Inflammatory macrophage treated with lipopolysaccharide for 1 hour (primary cell): ENCODE data around the gene YAE1.
"Not testable (repeated sequence)": the region's sequence is repeated elsewhere in the genome, so short reads cannot be mapped to it uniquely, and the experiment has no call there.

Experiments
- DNase-seq, 2 donors: peaks; one replicate each; pipeline ENCODE4 v3.0.0-alpha.2; 2020 to 2022

Gene YAE1, protein sequence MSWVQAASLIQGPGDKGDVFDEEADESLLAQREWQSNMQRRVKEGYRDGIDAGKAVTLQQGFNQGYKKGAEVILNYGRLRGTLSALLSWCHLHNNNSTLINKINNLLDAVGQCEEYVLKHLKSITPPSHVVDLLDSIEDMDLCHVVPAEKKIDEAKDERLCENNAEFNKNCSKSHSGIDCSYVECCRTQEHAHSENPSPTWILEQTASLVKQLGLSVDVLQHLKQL

GRCh38 chr7:39566023-39566921 lies at the start of gene YAE1:
Gene YAE1, plus strand, starts transcription at chr7:39566404. Its CDS starts 15 bp downstream, at chr7:39566419.
- peak; percentile 60 to 66 for DNase-seq

GRCh38 chr7:39516498-39516897 lies 49.7 kb upstream of the YAE1 start:
- no peak for DNase-seq

- DNase-seq = no peak
Measured at GRCh38 chr7:39517240-39517639, 49.0 kb upstream of the YAE1 start.

GRCh38 chr7:39525926-39526325 lies 40.3 kb upstream of the YAE1 start:
- no peak for DNase-seq

DNA sequence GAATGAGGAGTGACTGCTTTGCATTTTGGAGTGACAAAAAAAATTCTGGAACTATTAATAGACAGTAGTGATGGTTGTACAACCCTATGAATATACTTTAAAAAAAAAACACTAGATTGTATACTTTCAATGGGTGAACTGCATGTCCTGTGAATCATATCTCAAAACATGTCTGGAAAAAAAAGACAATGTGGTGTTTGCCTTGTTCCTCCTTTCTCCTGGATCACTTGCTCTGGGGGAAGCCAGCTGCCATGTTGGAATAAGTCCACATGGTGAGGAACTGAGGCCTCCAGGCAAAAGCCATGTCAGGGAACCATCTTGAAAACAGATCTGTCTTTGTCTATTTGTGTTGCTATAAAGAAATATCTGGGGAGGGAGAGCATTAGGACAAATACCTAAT lies 39.5 kb upstream of the YAE1 start:
- DNase-seq = no peak

DNA sequence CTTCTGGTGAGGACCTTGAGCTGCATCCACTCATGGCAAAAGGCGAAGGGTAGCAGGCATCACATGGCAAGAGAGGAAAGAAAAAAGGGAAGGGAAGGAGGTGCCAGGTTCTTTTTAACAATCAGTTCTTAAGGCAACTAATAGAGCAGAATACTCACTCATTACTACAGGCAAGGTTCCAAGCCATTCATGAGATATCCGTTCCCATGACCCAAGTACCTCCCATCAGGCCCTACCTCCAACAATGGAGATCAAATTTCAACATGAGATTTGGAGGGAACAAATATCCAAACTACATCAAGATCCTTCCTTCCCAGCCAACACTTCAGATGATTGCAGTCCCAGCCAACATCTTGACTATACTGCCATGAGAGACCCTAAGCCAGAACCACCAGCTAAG lies 38.9 kb upstream of the YAE1 start:
- DNase-seq = no peak

GRCh38 chr7:39527951-39528350 lies 38.3 kb upstream of the YAE1 start:
- no peak for DNase-seq

GRCh38 chr7:39528849-39529248 lies 37.4 kb upstream of the YAE1 start:
- no peak for DNase-seq

- DNase-seq = no peak
Measured at GRCh38 chr7:39529582-39529981, 36.6 kb upstream of the YAE1 start.

DNA sequence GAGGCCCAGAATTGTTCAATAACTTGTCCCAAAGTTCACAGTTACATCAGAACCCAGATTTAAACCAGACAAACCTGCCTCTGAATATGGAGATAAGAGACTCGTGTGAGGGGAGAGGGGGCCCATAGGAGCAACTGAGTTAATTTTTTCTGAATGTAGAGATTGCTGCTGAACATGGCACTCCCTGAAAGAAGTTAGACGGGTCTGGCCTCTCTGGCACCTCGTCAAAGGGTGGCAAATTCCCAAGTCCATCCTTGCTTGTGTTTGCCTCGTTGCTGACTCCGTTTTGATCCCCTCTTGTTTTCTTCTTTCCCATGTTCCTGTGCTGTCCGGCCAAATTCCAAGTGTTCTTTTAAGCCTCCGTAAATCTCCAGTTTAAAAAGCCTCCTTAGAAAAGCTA lies 35.2 kb upstream of the YAE1 start:
- no peak for DNase-seq

DNA sequence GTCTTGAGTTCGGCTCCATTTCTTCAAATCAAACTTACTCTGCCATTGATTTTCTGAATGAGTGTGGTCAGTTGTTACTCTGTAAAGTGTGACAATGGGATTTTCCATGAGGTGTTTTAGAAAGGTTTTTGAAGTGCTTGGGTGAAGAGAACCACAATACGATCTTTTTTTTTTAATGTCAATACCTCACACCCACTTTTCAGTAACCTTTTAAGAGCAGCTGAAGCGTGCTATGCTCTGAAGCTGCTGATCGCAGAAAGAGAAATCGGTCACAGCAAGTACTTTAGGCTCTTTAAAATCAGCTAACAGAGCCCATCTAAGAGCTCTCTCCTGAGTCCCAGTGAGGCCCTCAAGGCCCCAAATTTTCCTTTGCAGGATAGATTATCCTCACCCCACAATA lies 34.4 kb upstream of the YAE1 start:
- DNase-seq = no peak

DNA sequence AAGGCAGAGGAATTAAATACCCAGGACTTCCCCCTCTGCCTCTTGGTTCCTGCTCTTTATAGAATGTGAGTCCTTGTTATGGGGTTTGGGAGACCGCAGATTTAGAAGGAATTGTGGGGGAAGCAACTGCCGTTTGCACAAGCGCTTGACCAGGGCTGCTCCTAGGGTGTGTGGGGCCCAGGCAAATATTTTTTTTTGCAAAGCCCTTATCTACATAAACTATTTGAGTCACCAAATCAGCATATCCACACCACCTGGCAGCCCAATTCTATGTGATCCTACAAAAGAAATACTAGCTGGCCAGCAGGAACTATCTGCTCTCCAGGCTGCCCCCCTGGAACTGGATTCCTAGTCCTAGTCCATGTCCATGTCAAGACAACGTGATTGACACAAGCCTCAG lies 33.4 kb upstream of the YAE1 start:
- no peak for DNase-seq

DNA sequence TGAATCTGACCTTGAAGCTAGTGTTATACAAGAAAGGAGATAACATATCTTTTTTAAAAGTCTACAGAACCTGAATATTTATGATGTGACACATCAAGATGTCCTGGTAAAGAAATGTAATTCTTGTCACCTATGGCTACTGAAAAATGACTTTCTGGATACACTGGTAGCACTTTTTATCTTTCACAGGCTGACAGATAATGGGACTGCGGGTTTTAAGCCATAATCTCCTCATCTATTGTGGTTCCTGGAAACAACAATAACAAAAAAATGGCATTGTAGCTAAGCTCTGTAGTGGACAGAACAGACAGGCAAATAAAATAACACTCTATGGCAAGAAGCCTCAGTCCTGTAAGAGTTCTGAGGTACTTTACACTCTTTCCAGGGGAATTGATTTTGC lies 31.6 kb upstream of the YAE1 start:
- no peak for DNase-seq

DNA sequence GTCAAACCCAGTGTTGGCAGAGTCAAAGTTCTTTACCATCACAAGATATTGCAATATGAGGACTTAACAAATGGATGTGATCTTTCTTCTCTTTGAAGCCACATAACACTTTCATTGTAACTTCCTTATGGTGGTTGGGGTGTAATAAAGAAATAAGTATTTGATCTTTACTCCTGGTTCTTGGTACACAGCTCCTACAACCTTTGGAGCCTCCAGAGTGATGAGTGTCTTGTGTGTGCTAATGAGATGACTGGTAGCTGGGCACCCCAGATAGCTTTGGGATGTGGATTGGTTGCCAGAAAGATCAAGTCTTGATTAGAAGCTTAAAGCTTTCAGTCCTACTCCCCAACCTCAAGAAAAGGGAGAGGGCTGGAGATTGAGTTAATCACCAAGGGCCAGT lies 31.1 kb upstream of the YAE1 start:
- DNase-seq = no peak

DNA sequence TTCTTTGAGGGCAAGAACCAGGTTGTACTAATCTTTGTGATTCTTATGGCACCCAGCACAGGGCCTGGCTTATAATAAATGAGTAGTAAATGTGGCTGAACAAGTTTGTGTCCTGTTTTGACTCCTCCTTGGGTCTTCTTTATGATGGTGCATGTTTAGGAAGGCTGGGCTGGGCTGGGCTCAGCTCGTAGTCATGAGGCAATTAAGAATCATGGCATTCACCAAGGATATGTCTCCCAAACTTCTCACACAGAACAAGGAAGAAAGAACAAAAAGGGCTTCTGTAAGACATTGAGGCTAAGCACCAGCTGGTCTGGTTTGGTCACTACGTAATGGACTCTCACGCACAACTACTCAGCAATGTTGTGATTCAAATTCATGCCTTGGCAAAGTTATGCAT lies 30.5 kb upstream of the YAE1 start:
- no peak for DNase-seq

DNA sequence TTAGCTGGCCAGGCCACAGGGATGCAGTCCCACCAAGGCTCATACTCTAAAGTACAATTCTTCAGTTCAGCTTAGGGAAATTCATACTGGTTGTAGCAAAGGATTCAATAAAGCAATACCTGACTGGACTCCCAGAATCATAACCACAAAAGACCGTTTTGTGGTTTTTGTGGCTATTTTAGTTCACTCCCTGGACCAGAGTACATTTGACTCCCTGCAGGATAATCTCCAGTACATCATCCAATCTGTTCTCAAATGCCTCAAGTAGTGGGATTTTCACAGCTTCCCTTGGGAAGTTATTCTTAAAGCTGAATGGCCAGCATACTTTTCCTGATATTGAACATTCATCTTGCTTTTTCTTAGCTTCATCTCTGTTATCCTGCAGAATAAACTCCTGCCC lies 29.3 kb upstream of the YAE1 start:
- DNase-seq = no peak

GRCh38 chr7:39539816-39540215 lies 26.4 kb upstream of the YAE1 start:
- no peak for DNase-seq

DNA sequence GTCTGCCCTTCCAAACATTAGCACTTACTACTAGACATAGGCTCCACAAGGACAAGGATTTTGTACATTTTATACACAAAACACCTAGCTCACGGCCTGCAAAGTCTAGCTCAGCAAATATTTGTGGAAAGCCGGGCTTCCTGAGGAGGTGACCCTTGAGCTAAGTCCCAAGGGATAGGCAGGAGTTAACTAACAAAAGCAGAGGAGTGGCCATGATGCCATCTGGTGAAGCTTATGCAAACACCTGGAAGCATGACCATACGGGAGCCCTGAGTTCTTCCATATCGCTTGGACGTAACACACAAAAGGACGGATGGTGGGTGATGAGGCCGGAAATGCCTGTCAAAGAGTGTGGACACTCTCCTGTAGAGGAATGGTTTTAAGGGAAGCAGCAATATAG lies 25.9 kb upstream of the YAE1 start:
- DNase-seq = no peak

- no peak for DNase-seq
Measured at GRCh38 chr7:39541511-39541910, 24.7 kb upstream of the YAE1 start.

DNA sequence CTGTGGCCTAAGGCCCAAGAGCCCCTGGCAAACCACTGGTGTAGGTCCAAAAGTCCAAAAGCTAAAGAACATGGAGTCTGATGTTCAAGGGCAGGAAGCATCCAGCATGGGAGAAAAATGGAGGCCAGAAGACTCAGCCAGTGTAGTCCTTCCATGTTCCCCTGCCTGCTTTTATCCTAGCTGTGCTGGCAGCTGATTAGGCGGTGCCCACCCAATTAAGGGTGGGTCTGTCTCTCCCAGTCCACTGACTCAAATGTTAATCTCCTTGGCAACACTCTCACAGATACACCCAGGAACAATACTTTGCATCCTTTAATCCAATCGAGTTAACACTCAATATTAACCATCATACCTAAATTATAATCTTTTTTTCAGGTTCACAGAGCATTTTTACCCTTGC lies 21.4 kb upstream of the YAE1 start:
- not testable (repeated sequence) for DNase-seq

DNA sequence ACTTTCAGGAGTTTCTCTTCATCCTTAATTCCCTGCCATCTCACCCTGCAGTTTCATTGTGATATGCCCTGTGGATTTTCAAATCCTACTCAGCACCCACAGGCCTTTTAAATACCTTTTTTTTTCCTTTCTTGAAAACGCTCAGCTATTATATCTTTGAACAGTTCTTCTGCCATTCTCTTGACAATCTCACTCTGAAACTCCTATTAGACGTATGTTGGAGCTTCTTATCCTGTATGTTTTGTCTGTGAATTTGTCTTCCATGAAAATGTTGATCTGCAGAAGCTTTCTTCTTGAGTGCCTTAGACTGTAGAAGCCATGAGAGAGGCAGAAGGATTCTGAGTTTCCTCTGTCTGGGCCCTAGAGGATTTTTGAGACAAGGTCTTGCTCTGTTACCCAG lies 18.9 kb upstream of the YAE1 start:
- DNase-seq = no peak

- no peak for DNase-seq
Measured at GRCh38 chr7:39550411-39550810, 15.8 kb upstream of the YAE1 start.

DNA sequence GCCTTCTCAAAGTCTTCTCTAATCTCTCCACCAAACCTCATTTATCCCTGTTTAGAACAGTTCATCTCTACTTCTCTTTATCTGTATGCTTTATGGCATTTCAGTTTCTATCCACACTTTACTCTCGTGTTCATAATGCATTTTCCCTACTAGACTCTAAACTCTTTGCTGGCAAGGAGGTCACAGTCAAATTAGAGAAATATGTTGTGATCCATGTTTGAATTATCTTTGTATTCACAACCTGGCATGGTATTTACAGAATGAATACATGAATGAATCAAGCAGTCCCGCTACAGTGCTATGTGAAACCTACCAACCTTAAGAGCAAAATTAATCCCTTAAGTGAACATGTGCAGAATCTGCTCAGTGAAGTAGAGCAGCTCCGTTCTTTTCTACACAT lies 12.8 kb upstream of the YAE1 start:
- DNase-seq = no peak

- no peak for DNase-seq
Measured at GRCh38 chr7:39554583-39555165, 11.5 kb upstream of the YAE1 start.
